Neural cell (in vitro differentiated cells): ENCODE data around the gene RNF26. TPM values are rescaled to one million over a fixed set of nuclear protein-coding genes. Genes with fewer than 3 reads are reported as not detected.
A peak's percentile ranks its signal among the peaks of the same experiment; 100 is the strongest.

Experiments
- H2AFZ ChIP-seq: fragments of 200-600, 300-800 bp; sonication (generic), shearing (Covaris generic); 2 replicates; pipeline ENCODE4 v1.6.0; 2014; ENCODE audit warnings: low read depth, mild to moderate bottlenecking, antibody characterized with exemption, low read length, moderate library complexity
- H3F3A ChIP-seq: fragments of 200-600 bp; shearing (Covaris generic); 2 replicates; pipeline ENCODE4 v1.6.1; 2016; ENCODE audit warnings: mild to moderate bottlenecking, moderate library complexity, mixed read lengths, antibody characterized with exemption, low read length; ENCODE audit not compliant: insufficient read depth, poor library complexity, severe bottlenecking
- H3K27ac ChIP-seq: fragments of 200-600, 300-800 bp; sonication (generic), shearing (Covaris generic); 2 replicates; pipeline ENCODE4 v1.5.1; 2014; ENCODE audit warnings: mild to moderate bottlenecking, low read length, moderate library complexity
- H3K27me3 ChIP-seq: fragments of 300-800, 200-600 bp; sonication (generic), shearing (Covaris generic); 2 replicates; pipeline ENCODE4 v1.6.0; 2014; ENCODE audit warnings: mild to moderate bottlenecking, low read depth, low read length, moderate library complexity; ENCODE audit not compliant: insufficient read depth
- H3K36me3 ChIP-seq: fragments of 300-800, 200-600 bp; sonication (generic), shearing (Covaris generic); 2 replicates; pipeline ENCODE4 v1.5.1; 2014; ENCODE audit warnings: mild to moderate bottlenecking, antibody characterized with exemption, low read length, moderate library complexity; ENCODE audit not compliant: insufficient read depth
- H3K4me2 ChIP-seq: fragments of 300-800, 200-600 bp; sonication (generic), shearing (Covaris generic); 2 replicates; pipeline ENCODE4 v1.6.0; 2014; ENCODE audit warnings: mild to moderate bottlenecking, low read length
- H3K4me3 ChIP-seq: fragments of 300-800, 200-600 bp; sonication (generic), shearing (Covaris generic); 2 replicates; pipeline ENCODE4 v1.5.1; 2014; ENCODE audit warnings: mild to moderate bottlenecking, low read length, moderate library complexity
- H3K79me2 ChIP-seq: fragments of 200-600 bp; shearing (Covaris generic); replicated peaks from 2 replicates; pipeline ENCODE4 v1.6.0; 2014; ENCODE audit warnings: mild to moderate bottlenecking, low read length, moderate library complexity; ENCODE audit not compliant: insufficient read depth
- H3K9ac ChIP-seq: fragments of 300-800, 200-600 bp; sonication (generic), shearing (Covaris generic); 2 replicates; pipeline ENCODE4 v1.6.1; 2016; ENCODE audit warnings: mild to moderate bottlenecking, low read length, mixed read lengths
- H3K9me2 ChIP-seq: fragments of 200-600 bp; shearing (Covaris generic); 2 replicates; pipeline ENCODE4 v1.6.1; 2016; ENCODE audit warnings: mild to moderate bottlenecking, low read length, mixed read lengths; ENCODE audit not compliant: insufficient read depth
- H3K9me3 ChIP-seq: fragments of 200-600, 300-800 bp; sonication (generic), shearing (Covaris generic); 2 replicates; pipeline ENCODE4 v1.6.1; 2016; ENCODE audit warnings: mild to moderate bottlenecking, mixed run types, low read length, moderate library complexity, mixed read lengths
- H4K20me1 ChIP-seq: fragments of 200-600 bp; shearing (Covaris generic); 2 replicates; pipeline ENCODE4 v1.6.1; 2016; ENCODE audit warnings: mild to moderate bottlenecking, mixed run types; ENCODE audit not compliant: insufficient read depth
- EP300 ChIP-seq: fragments of 450-650 bp; conservative IDR thresholded peaks from 2 replicates; pipeline ENCODE4 v1.6.1; 2014; ENCODE audit warnings: antibody characterized with exemption, mild to moderate bottlenecking, moderate library complexity; ENCODE audit not compliant: poor library complexity, severe bottlenecking
- MXI1 ChIP-seq: fragments of 450-650 bp; conservative IDR thresholded peaks from 2 replicates; pipeline ENCODE4 v1.6.1; 2014; ENCODE audit warnings: antibody characterized with exemption, mild to moderate bottlenecking; ENCODE audit not compliant: poor library complexity, severe bottlenecking
- POLR2AphosphoS5 ChIP-seq: IDR thresholded peaks from 2 replicates; pipeline ENCODE4 v1.6.1; 2012
- RAD21 ChIP-seq: fragments of 450-650 bp; conservative IDR thresholded peaks from 2 replicates; pipeline ENCODE4 v1.6.1; 2014; ENCODE audit warnings: antibody characterized with exemption, mild to moderate bottlenecking, moderate library complexity
- SMC3 ChIP-seq: fragments of 450-650 bp; conservative IDR thresholded peaks from 2 replicates; pipeline ENCODE4 v1.6.1; 2014; ENCODE audit warnings: antibody characterized with exemption, mild to moderate bottlenecking, moderate library complexity; ENCODE audit not compliant: poor library complexity
- TAF1 ChIP-seq: IDR thresholded peaks from 2 replicates; pipeline ENCODE4 v1.6.1; 2012; ENCODE audit warnings: low read depth
- polyA plus RNA-seq: library from polyadenylated mRNA; depleted of rRNA; stranded (reverse); fragments of >200 nt; gene quantifications from 2 replicates; pipeline ENCODE4 v1.2.3, GENCODE V29; 2014
- TF ChIP-seq, protein P1 (sequence below): IDR thresholded peaks from 2 replicates; pipeline ENCODE4 v1.6.1; 2012; ENCODE audit warnings: borderline replicate concordance
- TF ChIP-seq, protein P2 (sequence below): fragments of 450-650 bp; IDR thresholded peaks from 2 replicates; pipeline ENCODE4 v1.5.1; 2014; ENCODE audit warnings: antibody characterized with exemption, mild to moderate bottlenecking, moderate library complexity; ENCODE audit not compliant: poor library complexity, severe bottlenecking

Gene RNF26
- polyA plus RNA-seq, 1 donor from 2014 or later, result 2.6 TPM

DNA sequence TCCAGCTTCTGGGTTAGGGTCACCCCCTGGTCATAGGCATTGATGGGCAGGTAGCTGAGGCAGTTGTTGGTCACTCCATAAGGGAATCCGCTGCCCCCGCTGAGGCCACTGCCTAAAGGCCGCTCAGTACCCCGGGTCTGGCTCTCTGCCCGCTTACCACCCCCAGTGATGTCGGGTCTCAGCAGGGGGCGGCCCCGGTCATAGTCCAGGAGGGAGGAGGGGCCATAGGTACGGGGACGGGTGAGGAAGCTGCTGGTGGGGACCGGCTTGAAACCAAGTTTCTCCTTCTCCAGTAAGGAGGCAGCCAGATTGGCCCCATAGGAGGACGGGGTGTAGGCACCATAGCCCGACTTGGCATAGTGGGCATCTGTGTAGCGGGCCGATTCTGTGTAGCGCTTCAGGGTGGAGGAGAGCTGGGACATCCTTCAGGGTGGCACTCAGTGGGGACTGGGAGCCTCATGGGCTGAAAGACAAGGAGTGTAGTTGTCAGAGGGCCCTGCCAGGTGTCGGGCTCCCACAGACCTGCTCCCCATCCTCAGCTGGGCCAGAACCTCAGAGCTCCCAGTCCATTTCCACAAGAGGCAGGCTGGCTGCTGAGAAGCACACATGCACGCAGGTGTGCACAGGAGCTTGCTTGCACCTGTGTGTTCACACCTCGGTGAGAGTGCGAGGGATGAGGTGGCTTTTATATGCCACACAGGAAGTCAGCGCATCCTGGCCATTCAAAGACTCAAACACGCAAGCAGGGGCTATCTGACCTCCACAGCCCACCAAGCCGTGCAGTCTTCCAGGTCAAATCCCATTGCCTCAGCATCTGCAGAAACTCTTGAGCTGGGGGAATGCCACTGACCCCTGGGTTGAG, 39.0 kb downstream of the RNF26 start:
- no peak overlapping the region for H3K4me2 ChIP-seq
- H4K20me1 ChIP-seq, result no peaks in the 10 kb centered on the region

DNA sequence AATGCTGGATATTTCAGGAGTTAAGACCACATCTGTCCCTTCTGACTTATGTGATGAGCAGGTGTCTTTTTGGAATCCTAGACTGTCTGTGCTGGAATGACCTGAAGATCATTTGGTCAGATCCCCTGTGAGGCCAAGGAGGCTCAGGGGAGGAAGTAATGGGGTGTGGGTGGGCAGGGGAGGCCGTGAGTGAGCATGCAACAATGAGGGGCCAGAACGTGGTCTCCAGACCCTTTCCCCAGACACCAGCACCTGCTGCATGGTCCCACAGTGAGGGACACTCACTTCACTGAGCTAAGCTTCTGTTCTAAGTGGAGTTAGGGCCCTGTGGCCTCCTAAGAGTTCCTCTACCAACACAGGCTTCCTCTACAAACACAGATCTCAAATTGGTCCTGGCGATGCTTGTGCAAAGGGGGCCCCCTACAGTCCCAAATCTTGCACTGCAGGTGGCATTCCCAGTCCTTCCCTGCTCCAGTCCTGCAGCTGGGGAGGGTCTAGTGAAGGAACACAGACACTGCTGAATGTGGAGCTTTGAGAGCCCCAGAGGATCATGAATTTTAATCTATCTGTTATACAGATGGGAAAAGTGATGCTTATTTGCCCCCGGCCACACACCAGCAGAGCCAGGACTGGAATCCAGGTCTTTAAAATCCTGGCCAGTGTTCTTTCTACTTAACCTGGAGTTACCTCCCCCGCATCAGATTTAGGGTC, 39.7 kb downstream of the RNF26 start:
- Histone ChIP-seq H2AFZ (no peak overlapping the region), H3K36me3 (no peaks in the 10 kb centered on the region), H3K9me3 (no peaks in the 10 kb centered on the region), H3K27me3 (no peaks in the 10 kb centered on the region), H3F3A (no peaks in the 10 kb centered on the region), H3K9ac (no peak overlapping the region), H3K27ac (no peak overlapping the region), H3K79me2 (no peaks in the 10 kb centered on the region), H3K9me2 (no peaks in the 10 kb centered on the region), H3K4me3 (no peak overlapping the region), H4K20me1 (no peaks in the 10 kb centered on the region), H3K4me2 (no peak overlapping the region)
- peak; percentile 92 for TF ChIP-seq SMC3
- TF ChIP-seq POLR2AphosphoS5, result no peak
- peak; percentile 97 for TF ChIP-seq RAD21
- TF ChIP-seq, protein P1, sequence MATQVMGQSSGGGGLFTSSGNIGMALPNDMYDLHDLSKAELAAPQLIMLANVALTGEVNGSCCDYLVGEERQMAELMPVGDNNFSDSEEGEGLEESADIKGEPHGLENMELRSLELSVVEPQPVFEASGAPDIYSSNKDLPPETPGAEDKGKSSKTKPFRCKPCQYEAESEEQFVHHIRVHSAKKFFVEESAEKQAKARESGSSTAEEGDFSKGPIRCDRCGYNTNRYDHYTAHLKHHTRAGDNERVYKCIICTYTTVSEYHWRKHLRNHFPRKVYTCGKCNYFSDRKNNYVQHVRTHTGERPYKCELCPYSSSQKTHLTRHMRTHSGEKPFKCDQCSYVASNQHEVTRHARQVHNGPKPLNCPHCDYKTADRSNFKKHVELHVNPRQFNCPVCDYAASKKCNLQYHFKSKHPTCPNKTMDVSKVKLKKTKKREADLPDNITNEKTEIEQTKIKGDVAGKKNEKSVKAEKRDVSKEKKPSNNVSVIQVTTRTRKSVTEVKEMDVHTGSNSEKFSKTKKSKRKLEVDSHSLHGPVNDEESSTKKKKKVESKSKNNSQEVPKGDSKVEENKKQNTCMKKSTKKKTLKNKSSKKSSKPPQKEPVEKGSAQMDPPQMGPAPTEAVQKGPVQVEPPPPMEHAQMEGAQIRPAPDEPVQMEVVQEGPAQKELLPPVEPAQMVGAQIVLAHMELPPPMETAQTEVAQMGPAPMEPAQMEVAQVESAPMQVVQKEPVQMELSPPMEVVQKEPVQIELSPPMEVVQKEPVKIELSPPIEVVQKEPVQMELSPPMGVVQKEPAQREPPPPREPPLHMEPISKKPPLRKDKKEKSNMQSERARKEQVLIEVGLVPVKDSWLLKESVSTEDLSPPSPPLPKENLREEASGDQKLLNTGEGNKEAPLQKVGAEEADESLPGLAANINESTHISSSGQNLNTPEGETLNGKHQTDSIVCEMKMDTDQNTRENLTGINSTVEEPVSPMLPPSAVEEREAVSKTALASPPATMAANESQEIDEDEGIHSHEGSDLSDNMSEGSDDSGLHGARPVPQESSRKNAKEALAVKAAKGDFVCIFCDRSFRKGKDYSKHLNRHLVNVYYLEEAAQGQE, result no peak
- TF ChIP-seq, protein P2, sequence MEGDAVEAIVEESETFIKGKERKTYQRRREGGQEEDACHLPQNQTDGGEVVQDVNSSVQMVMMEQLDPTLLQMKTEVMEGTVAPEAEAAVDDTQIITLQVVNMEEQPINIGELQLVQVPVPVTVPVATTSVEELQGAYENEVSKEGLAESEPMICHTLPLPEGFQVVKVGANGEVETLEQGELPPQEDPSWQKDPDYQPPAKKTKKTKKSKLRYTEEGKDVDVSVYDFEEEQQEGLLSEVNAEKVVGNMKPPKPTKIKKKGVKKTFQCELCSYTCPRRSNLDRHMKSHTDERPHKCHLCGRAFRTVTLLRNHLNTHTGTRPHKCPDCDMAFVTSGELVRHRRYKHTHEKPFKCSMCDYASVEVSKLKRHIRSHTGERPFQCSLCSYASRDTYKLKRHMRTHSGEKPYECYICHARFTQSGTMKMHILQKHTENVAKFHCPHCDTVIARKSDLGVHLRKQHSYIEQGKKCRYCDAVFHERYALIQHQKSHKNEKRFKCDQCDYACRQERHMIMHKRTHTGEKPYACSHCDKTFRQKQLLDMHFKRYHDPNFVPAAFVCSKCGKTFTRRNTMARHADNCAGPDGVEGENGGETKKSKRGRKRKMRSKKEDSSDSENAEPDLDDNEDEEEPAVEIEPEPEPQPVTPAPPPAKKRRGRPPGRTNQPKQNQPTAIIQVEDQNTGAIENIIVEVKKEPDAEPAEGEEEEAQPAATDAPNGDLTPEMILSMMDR, result peak; percentile 95

More for the DNA sequence above, 39.0 kb downstream of the RNF26 start:
- no peak overlapping the region for H3K4me3 ChIP-seq
- no peak overlapping the region for H3K9ac ChIP-seq
- no peaks in the 10 kb centered on the region for H3K9me2 ChIP-seq
- H3K27me3 ChIP-seq, result no peaks in the 10 kb centered on the region
- TF ChIP-seq POLR2AphosphoS5, result no peak
- no peak for TF ChIP-seq EP300
- TF ChIP-seq, protein P1, result no peak
- TF ChIP-seq MXI1, result no peak
- no peak for TF ChIP-seq SMC3
- TF ChIP-seq TAF1, result no peak
- no peaks in the 10 kb centered on the region for H3F3A ChIP-seq
- no peaks in the 10 kb centered on the region for H3K79me2 ChIP-seq
- H3K36me3 ChIP-seq, result no peaks in the 10 kb centered on the region
- no peak overlapping the region for H3K27ac ChIP-seq
- no peak overlapping the region for H2AFZ ChIP-seq
- no peaks in the 10 kb centered on the region for H3K9me3 ChIP-seq
